ENCODE data around the gene CCDC81.
"Not testable (repeated sequence)": the region's sequence is repeated elsewhere in the genome, so short reads cannot be mapped to it uniquely, and the experiment has no call there.

CCDC81 gene

DNA sequence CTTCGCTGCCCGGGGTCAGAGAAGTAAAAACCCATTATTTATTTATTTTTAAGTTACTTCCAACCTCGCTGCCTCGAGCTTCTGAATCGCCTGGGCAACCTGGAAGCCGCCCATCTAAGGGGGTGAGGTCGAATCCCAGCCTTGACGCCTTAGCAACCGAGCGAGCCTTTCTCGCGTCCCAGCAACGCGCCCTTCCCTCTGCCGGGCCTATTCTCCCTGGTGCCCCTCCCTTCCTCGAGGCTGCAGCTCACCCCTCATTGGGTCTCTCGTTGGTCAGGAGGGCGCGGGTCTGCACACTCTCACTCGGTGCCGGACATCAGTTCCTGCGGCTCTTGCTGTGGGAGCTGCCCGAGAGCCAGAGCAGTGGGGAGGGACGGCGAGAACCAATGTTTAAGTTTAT lies at the start of gene CCDC81:
CCDC81 (plus strand) TSS at position 302 of the 400 bp plus-strand sequence. CDS start 277 bp downstream, outside the sequence.
- no peak for DNase-seq

DNA sequence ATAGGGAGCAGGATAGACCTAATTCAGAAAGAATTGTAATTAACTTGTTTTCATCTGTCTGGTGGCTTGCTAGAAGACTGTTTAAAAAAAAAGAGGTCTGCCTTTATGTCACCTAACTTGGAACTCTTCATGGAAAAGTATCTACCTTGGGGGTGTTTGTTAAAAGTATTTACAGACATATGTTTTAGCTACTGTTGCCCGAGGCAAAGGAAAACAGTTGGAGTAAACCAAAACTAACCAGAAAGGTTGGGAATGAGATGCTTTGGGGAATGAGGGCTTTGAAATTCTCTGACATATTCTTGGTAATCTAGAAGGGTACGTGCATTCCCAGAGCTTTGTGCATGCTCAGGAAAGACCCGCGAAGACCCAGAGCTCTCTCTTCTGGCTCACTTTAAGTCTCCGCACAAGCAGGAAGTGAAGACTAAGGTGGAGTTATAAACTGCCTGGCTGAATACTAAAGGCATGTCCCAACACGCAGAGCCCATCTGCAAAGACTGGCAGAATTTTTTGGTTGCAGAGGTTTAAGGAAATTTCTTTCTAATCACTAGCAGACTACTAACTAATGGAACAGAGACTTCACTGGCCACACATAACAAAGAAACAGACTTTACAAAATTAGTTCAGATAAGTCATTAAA lies 39.4 kb upstream of the CCDC81 start:
- DNase-seq, result no peak

DNA sequence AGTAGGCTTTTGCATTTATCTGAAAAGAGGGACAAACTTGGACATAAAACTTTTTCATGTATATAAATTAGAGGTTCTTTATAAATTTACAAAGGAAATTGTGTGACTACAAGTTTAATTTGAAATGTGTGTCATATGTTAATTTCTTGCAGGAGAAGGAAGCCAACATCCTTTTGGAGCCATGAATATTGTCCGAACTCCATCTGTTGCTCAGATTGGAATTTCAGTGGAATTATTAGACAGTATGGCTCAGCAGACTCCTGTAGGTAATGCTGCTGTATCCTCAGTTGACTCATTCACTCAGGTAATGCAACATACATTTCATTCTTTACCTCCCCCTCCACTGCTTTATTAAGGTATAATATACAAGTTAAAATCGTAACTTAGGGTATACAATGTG lies 37.5 kb upstream of the CCDC81 start:
- DNase-seq, result no peak

DNA sequence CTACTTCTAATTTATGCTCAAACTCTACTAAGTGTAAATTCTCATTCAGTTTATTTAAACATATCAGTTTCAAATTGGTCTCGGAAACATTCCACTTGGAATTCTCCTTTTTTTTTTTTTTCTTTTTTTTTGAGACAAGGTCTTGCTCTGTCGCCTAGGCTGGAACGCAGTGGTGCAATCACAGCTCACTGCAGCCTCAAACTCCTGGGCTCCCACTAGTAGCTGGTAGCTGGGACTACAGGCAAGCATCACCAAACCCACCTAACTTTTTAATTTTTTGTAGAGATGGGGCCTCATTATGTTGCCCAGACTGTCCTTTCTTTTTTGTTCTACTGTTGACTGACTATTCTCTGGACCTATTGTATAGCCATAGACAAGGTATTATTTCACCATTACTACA lies 33.3 kb upstream of the CCDC81 start:
- DNase-seq, result no peak

DNA sequence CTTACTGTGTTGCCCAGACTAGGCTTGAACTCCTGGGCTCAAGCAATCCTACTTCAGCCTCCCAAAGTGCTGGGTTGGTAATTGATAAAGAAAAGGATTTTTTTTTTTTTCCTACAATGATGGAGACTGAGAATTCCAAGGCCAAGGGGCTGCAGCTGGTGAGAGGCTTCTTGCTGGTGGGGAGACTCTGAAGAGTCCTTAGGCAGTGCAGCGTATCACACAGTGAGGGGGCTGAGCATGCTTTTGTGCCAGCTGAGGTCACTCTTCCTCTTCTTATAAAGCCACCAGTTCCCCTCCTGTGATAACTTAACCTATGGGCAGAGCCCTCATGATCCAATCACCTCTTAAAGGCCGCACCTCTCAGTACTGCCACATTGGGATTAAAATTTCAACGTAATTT lies 28.2 kb upstream of the CCDC81 start:
- DNase-seq, result no peak

DNA sequence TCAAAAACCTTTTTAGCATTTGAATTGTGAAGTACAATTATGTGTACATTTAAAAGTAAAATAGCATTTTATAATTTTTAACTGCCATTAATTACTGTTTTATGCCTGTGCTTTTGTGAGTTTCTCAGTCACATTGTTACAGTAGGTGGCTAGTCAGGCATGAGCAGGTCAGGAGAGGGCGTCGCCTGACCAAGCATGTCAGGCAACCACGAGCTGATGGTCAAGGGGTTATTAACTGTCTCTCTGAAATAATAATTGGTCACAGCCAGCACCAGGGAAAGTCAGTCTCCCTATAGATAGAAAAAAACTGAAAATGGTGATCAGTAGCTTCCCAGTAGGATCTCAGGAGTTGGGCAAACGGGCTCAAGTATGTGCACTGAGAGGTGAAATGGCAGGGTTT lies 19.4 kb upstream of the CCDC81 start:
- no peak for DNase-seq

DNA sequence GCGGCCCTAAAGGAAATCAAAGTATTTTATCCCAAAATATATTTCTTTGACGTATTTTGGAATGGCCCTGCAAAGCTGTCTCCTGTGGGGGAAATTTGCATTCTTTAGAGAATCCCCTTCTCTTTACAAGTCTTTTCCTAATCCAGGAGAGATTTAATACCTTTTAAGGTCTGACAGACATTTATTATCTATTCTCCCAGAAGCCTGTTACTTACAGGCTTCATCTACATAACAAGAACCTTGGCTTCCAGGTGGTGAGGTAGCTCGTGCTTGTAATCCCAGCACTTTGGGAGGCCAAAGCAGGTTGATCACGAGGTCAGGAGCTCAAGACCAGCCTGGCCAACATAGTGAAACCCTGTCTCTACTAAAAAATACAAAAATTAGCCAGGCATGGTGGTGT lies 17.3 kb upstream of the CCDC81 start:
- not testable (repeated sequence) for DNase-seq

DNA sequence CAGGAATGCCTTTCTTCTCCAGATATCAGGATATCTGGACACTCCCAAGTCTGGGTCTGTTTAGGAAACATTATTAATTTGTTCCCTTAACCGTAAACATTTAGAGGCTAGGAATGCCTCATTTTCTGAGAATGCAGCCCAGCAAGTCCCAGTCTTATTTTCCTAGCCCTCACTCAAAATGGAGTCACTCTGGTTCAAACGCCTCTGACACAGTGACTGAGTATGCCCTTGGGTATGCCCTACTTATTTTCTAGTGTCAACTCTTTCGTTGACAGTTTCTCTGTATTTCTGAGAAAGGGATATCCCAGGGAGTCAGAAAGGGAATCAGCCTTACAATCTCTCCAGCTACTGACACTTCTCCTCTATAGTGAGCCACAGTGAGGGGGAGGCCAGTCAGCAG lies 16.0 kb upstream of the CCDC81 start:
- no peak for DNase-seq

DNA sequence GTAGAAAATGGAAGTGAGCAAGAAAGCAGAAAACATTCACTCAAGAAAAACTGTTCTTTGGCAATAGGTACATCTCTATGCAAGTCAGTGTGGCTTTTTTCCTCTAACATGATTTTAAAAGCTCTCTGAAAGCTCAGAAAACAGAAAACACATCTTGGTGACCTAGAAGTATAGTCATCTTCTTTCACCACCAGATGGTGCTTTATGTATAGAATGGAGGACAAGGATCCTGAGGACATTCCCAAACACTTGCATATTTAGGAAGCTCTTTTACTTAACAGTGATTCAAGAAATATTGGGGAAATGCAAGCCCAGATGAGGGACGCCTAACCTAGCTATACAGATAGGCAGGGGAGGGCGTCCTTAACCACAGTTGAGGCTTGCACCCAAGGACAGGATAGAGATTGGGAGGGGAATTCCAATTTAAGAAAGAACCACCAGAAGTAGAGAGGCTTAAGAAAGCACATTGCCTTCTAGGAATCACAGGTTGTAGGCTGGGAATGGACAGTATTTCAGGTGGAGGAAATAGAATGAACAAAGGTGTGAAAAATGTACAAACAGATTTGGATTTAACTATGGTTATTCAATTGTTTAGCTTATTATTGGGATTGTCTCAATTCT lies 13.8 kb upstream of the CCDC81 start:
- DNase-seq, result no peak

DNA sequence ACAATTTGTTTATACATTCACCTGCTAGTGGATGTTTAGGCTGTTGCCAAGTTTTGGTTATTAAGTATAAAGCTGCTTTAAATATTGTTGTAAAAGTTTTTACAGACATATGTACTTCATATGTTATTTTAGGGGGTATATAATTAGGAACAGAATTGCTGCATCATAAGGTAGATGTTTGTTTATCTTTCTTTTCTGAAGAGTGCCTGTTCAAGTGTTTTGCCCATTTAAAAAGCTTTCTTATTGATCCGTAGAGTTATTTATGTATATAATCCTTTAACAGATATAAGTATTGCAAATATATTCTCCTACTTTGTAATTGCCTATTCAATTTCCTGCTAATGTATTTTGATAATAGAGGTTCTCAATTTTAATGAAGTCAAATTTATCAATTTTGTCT lies 11.3 kb upstream of the CCDC81 start:
- no peak for DNase-seq

DNA sequence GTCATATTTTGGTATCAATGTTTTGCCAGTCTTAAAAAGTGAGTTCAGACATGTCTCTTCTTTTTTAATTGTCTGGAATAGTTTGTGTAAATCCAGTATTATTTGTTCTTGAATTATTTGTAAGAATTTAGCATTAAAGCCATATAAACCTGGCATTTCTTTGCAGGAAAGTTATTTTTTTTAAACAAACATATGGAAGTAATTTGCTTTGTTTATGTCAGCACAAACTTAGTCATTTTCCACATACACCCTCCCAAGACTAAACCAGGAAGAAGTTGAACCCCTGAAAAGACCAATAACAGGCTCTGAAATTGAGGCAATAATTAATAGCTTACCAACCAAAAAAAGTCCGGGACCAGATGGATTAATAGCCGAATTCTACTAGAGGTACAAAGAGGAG lies 9.1 kb upstream of the CCDC81 start:
- no peak for DNase-seq

DNA sequence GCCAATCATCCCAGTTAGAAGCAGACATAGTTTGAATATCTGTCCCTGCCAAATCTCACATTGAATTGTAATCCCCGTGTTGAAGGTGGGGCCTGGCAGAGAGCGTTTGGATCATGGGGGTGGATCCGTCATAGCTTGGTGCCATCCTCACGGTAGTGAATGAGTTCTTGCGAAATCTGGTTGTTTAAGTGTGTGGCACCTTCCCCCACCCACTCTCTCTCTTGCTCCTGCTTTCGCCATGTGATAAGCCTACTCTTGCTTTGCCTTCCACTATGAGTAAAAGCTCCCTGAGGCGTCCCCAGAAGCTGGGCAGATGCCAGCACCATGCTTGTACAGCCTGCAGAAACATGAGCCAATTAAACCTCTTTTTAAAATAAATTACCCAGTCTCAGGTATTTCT lies 5.0 kb upstream of the CCDC81 start:
- DNase-seq, result no peak

DNA sequence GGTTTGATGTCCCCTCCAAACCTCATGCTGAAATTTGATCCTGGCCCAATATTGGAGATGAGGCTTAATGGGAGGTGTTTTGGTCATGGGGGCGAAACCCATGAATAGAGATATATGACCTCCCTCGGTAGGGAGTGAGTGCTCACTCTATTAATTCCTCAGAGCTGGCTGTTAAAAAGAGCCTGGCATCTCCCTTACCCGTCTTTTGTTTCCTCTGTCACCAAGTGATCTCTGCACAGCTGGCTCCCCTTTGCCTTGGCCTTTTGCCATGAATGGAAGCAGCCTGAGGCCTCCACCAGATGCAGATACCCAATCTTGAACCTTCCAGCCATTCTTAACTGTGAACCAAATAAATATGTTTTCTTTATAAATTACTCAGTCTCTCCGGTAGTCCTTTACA lies 4.5 kb upstream of the CCDC81 start:
- DNase-seq, result no peak

DNA sequence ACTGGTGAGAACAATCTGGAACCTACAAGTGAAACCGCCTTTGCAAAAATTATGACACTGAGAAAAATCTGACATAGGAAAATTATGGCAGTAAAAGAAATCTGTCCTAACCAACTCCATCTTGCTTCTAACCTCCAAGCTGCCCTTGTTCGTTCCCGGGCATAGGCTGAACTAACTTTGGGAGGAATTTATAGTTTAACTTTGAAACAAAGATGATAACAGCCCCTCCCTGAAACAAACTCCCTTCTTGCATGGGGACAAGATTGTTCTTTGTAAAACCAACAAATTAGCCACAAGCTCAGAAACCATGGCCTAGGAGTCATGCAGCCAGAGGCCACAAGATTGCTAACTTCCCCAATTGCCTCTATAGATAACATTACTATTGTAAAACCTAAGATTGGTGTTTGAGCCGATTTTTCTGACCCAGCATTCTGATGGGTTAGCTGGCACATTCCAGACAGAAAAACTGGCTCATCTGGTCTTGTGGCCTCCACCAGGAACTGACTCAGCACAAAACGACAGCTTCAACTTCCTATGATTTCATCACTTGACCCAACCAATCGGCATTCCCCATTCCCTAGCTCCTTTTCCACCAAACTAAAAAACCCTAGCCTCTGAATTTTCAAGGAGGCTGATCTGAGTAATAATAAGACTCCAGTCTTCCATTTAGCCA lies 3.6 kb upstream of the CCDC81 start:
- no peak for DNase-seq

DNA sequence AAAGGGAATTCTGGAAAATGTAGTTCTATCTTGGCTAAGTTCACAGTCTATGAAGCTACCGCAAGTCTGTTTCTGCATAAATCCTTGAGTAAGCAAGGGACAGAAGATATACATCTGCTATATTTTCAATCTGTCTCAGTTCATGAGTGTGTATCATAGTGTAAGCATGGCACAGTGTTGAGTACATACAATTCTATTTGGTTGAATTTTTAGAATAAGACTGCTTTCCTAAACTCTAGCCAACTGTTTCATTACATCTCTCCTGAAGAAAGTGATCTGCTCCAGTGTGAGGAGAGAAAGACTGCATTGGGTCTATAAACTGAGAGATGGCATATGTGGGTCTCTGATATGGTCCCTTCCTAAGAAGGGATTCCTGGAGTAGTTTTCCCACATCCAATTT lies 2.6 kb upstream of the CCDC81 start:
- DNase-seq, result no peak

DNA sequence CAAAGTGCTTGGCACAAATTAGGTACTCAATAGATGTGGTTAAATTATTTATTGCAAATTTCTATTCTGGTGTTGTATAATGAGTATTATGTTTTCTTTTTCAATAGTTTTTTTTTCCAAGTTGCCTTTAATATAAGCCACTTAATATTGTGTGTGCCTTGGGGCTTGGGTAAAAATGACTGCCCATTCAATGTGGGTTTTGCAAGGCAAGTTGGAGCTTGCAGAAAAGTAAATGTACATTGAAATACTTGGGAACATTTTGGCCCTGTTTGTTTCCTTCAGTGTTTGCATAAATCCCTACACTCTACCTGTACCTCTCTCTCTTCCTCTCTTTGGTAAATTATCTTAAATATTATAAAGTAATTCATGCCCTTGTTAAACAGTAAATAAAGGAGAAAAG lies 2.1 kb upstream of the CCDC81 start:
- no peak for DNase-seq

DNA sequence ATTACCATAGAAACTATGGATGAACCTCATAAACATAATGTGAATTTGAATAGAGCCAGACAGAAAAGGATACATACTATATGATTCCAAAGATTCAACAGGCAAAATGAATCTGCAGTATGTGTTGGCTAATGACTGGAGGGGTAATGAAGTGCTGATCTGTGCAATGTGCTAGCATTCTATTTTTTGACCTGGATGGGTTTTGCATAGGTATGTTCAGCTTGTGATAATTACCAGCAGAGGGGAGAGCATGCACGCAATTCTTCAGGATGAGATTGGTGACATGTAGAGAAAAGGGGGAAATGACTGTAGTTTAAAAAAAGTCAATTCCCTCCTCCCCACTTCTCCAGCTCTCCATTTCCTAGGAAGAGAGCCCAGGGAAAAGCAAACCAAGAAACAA lies 618 bp upstream of the CCDC81 start:
- DNase-seq, result no peak

DNA sequence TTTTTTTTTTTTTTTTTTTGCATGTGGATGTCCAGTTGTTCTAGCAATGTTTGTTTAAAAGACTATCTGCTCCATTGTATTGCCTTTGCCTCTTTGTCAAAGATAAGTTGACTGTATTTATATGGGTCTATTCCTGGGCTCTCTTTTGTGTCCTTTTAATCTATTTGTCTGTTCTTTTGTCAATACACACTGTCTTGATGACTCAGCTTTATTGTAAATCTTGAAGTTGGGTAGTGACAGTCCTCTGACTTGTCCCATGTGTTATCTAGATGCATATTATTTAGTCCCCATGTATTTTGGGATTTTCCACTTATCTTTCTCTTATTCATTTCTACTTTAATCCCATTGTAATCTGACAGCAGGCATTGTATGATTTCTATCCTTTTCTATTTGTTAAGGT lies 3.3 kb downstream of the CCDC81 start:
- DNase-seq, result no peak

DNA sequence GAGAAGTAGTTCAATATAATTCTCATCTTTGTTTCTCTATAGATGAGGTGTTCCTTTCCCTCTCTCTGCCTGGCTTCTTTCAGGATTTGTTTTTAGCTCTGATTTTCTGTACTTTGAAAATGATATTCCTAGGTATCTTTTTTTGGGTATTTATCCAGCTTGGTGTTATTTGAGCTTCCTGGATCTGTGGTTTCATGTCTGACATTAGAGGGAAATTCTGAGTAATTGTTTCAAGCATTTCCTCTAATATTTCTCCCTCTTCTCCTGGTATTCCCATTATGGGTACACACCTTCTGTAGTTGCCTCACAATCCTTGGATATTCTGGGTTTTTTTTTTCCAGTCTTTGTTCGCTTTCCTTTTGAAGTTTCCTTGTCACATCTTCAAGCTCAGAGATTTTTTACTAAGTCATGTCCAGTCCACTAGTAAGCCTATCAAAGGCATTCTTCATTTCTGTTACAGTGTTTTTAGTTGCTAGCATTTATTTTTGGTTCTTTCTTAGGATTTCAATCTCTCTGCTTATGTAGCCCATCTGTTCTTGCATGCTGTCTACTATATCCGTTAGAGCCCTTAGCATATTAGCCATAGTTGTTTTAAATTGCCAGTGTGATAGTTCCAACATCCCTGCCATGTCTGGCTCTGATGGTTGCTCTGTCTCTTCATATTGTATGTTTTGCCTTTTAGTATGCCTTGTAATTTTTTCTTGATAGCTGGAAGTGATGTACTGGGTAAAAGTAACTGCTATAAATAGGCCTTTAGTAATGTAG lies 5.8 kb downstream of the CCDC81 start:
- DNase-seq, result no peak

DNA sequence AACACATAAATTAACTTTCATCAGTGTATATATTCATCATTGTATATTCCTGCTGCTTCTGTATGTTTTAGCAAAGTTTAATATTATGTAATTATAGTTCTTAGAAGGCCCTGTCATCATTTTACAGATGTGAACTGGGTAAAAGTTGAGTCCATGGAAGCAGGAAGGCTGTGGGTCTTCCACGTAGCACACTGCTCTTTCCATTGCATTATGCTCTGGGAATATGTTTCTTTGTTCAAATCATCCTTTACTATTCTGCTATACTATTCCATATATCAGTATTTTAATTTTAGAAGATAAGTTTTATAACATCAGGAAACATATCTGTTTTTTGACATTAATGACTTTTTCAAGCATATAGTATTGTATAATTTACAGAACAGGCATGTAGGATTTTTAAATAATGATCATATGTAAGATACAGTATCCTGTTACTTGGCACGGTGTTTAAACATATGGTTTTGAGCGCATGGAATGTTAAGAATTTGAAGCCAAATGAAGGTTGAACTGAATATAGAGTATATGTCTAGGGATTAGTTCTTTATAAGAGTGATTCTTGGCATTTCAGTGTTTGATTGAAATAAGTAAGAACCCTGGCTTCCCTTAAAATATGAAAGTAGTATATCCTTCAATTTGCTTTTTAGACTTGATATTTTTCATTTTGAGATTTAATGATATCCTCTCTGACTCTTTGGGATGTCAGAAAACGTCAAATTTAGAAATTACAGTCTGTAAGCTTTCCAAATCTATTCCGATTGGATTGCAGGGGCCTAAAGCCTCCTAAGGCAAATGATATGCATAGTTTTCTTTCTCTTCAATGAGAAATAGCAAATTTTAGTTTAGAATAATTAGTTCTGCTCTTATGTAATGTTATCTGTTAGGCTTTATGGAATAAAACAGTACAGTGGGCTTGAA lies 8.6 kb downstream of the CCDC81 start:
- no peak for DNase-seq

DNA sequence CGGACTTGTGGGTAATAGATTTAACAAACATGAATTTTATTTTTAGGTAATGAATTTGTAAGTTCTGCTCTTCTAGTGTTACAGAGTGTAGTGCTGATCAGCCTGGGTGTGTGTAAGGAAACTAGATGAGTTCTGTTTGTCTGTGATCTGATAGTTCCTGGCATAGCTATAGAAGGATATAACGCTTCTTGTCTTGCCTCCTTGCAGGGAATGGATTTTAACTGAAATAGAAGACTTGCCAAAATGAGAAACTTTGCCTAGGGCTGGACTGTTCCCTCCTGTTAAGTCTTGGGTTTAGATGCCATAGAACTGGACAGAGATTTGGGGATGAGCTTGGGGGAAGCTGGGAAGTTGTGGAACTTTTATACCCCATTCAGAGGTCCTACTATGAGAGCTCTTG lies 11.6 kb downstream of the CCDC81 start:
- DNase-seq, result no peak

DNA sequence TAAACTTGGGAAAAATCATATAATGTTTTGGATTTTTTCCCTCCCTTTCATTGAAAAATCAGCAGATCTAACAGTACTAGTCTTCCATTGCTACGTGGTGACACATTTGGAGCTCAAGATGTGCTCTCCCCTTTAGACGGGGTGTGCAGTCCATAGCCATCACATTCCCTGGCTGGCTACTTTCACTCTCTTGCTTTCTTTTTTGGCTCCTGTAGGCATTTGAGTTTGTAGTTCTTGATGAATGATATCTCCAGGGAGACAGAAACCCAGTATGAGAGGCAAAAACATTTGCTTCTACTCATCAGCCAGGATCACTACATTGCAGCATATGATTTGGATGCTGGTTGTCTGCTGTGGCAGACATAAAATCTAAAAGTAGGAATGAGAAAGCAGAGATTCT lies 12.1 kb downstream of the CCDC81 start:
- no peak for DNase-seq

DNA sequence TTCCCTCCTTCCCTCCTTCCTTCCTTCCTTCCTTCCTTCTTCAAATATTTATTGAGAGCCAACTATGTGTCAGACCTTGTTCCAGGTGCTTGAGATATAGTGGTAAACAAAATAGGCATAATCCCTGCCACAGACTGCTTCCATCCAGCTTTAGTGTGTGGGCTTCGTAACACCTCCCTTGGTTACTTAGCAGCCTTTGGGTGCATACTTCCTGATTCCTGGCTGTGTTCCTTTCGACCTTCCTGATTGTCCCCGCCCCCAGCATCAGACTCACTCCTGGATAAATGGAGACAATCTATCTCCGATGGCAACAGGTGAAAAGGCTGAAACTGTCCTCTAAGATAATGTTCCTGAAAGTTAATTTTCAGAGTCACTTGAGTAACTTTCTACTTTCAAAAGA lies 13.5 kb downstream of the CCDC81 start:
- DNase-seq, result no peak
